Measurements from ENCODE around the gene RNF152.

- TF ChIP-seq CTCF (tag by site-specific recombination; IDR thresholded peaks at IDR 0.05), result no peak
- TF ChIP-seq ZNF621 (tag by site-specific recombination; IDR thresholded peaks at IDR 0.05), result no peak
- TF ChIP-seq, protein P1, sequence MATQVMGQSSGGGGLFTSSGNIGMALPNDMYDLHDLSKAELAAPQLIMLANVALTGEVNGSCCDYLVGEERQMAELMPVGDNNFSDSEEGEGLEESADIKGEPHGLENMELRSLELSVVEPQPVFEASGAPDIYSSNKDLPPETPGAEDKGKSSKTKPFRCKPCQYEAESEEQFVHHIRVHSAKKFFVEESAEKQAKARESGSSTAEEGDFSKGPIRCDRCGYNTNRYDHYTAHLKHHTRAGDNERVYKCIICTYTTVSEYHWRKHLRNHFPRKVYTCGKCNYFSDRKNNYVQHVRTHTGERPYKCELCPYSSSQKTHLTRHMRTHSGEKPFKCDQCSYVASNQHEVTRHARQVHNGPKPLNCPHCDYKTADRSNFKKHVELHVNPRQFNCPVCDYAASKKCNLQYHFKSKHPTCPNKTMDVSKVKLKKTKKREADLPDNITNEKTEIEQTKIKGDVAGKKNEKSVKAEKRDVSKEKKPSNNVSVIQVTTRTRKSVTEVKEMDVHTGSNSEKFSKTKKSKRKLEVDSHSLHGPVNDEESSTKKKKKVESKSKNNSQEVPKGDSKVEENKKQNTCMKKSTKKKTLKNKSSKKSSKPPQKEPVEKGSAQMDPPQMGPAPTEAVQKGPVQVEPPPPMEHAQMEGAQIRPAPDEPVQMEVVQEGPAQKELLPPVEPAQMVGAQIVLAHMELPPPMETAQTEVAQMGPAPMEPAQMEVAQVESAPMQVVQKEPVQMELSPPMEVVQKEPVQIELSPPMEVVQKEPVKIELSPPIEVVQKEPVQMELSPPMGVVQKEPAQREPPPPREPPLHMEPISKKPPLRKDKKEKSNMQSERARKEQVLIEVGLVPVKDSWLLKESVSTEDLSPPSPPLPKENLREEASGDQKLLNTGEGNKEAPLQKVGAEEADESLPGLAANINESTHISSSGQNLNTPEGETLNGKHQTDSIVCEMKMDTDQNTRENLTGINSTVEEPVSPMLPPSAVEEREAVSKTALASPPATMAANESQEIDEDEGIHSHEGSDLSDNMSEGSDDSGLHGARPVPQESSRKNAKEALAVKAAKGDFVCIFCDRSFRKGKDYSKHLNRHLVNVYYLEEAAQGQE (tag by site-specific recombination; IDR thresholded peaks at IDR 0.05), result no peak
- no peak for TF ChIP-seq ZNF701 (tag by site-specific recombination; IDR thresholded peaks at IDR 0.05)
Measured at GRCh38 chr18:61825386-61825785, 67.4 kb downstream of the RNF152 start.

Data from HEK293 (cell line).